ENCODE results near the gene TYMP. TPM values are rescaled to one million over a fixed set of nuclear protein-coding genes. Genes with fewer than 3 reads are reported as not detected.

TYMP gene
- total RNA-seq, 3 donors from 2014 or later (not counting 1 experiment from before 2014, with no cell fraction given), result 17.7 to 44.6 (median 32.4) TPM

DNA sequence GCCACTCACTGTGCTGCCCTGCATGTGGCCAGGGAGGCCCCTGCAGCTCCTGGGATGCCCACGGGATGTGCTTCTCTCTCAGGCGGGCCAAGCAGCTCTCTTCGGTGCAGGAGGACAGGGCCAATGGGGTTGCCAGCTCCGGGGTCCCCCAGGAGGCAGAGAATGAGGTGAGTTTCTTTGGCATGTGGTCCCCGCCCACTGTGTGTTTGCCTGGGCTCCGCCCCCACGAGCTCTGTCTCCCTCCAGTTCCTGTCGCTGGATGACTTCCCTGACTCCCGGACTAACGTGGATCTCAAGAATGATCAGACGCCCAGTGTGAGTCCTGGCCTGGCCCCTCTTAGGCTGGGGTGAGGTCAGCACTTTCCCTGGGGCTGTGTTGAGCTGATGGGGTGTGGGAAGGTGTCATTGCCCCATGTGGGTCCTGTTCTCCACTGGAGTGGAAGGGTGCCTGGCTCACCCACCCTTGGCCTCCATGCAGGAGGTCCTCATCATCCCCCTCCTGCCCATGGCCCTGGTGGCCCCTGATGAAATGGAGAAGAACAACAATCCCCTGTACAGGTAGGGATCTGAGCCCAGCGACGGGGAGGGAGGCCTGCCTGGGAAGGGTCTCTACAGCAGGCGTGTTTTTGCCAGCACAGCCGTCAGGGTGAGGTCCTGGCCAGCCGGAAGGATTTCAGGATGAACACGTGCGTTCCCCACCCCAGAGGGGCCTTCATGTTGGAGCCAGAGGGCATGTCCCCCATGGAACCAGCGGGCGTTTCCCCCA is 12.1 kb downstream of the TYMP start:
- peaks cover 44% of the 10 kb centered on the region for H3K36me3 ChIP-seq (ENCODE audit: control insufficient read depth, insufficient read depth, low read length)
- no peaks in the 10 kb centered on the region for H3K36me3 Mint-ChIP-seq

GRCh38 chr22:50516891-50517290 is 12.9 kb downstream of the TYMP start:
- Mint-ChIP-seq H3K9me3 (no peaks in the 10 kb centered on the region), H3K27me3 (ENCODE audit: low read depth in 2 of 2) (no peaks in the 10 kb centered on the region), H3K36me3 (no peaks in the 10 kb centered on the region), H3K4me1 (peaks cover 15 to 19% of the 10 kb centered on the region in 2 donors), H3K27ac (no peak overlapping the region), H3K4me3 (no peak overlapping the region)
- H3K27me3 ChIP-seq (ENCODE audit: control insufficient read depth, insufficient read depth, low read length), result no peaks in the 10 kb centered on the region
- no peak overlapping the region for H3K4me3 ChIP-seq (ENCODE audit: low read length)
- no peak for ATAC-seq
- no peak overlapping the region for H3K27ac ChIP-seq (ENCODE audit: low read length)
- peaks cover 36% of the 10 kb centered on the region for H3K36me3 ChIP-seq (ENCODE audit: control insufficient read depth, insufficient read depth, low read length)
- intact Hi-C loops (cut with micrococcal nuclease), result no loop called here
- no peaks in the 10 kb centered on the region for H3K4me1 ChIP-seq (ENCODE audit: control insufficient read depth, insufficient read depth, low read length)
- no peaks in the 10 kb centered on the region for H3K9me3 ChIP-seq (ENCODE audit: control insufficient read depth, insufficient read depth, low read length)
- DNase-seq, result no peak
- 91% methylated on average over 16 of the region's 16 CpGs for WGBS (ENCODE audit: insufficient coverage)
- TF ChIP-seq, protein P1, sequence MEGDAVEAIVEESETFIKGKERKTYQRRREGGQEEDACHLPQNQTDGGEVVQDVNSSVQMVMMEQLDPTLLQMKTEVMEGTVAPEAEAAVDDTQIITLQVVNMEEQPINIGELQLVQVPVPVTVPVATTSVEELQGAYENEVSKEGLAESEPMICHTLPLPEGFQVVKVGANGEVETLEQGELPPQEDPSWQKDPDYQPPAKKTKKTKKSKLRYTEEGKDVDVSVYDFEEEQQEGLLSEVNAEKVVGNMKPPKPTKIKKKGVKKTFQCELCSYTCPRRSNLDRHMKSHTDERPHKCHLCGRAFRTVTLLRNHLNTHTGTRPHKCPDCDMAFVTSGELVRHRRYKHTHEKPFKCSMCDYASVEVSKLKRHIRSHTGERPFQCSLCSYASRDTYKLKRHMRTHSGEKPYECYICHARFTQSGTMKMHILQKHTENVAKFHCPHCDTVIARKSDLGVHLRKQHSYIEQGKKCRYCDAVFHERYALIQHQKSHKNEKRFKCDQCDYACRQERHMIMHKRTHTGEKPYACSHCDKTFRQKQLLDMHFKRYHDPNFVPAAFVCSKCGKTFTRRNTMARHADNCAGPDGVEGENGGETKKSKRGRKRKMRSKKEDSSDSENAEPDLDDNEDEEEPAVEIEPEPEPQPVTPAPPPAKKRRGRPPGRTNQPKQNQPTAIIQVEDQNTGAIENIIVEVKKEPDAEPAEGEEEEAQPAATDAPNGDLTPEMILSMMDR (IDR thresholded peaks at IDR 0.05), result no peak

More for the DNA sequence above, 12.1 kb downstream of the TYMP start:
- no peaks in the 10 kb centered on the region for H3K4me1 ChIP-seq (ENCODE audit: control insufficient read depth, insufficient read depth, low read length)
- H3K4me3 ChIP-seq (ENCODE audit: low read length), result no peak overlapping the region
- ATAC-seq (no peak), DNase-seq (no peak)
- WGBS (ENCODE audit: insufficient coverage), result 96% methylated on average over 20 of the region's 20 CpGs
- Mint-ChIP-seq H3K9me3 (no peaks in the 10 kb centered on the region), H3K4me1 (peaks cover 13 to 15% of the 10 kb centered on the region in 2 donors), H3K4me3 (no peak overlapping the region), H3K27me3 (ENCODE audit: low read depth in 2 of 2) (no peaks in the 10 kb centered on the region), H3K27ac (no peak overlapping the region)
- intact Hi-C loops (cut with micrococcal nuclease), result no loop called here
- H3K27me3 ChIP-seq (ENCODE audit: control insufficient read depth, insufficient read depth, low read length), result no peaks in the 10 kb centered on the region
- no peaks in the 10 kb centered on the region for H3K9me3 ChIP-seq (ENCODE audit: control insufficient read depth, insufficient read depth, low read length)
- TF ChIP-seq, protein P1 (IDR thresholded peaks at IDR 0.05), result no peak
- H3K27ac ChIP-seq (ENCODE audit: low read length), result no peak overlapping the region

DNA sequence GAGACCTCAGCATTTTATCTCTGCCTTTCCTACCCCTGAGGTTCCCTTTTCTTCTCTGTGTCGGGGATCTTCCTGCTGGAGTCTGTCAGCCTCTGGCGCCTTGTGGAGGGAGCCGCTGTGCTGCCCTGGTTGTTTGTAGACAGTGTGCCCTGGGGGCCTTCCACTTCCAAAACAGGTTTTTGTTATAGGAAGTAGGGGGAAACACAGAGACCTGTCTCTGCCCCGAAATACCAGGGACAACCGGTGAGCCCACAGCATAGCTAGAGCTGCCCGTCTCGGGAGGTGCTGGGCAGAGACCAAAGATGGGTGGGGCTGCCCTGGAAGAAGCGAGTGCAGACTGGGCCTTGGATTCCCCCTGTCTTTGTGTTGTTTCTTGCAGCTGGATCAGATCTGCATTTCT is 13.7 kb downstream of the TYMP start:
- no peaks in the 10 kb centered on the region for H3K36me3 Mint-ChIP-seq
- H3K4me3 Mint-ChIP-seq, result no peak overlapping the region
- Histone ChIP-seq H3K36me3 (ENCODE audit: control insufficient read depth, insufficient read depth, low read length) (peaks cover 31% of the 10 kb centered on the region), H3K4me3 (ENCODE audit: low read length) (no peak overlapping the region), H3K4me1 (ENCODE audit: control insufficient read depth, insufficient read depth, low read length) (no peaks in the 10 kb centered on the region), H3K27me3 (ENCODE audit: control insufficient read depth, insufficient read depth, low read length) (no peaks in the 10 kb centered on the region), H3K27ac (ENCODE audit: low read length) (no peak overlapping the region), H3K9me3 (ENCODE audit: control insufficient read depth, insufficient read depth, low read length) (no peaks in the 10 kb centered on the region)
- no peak for DNase-seq
- 95% methylated on average over 8 of the region's 8 CpGs for WGBS (ENCODE audit: insufficient coverage)
- H3K4me1 Mint-ChIP-seq, result peaks cover 15 to 19% of the 10 kb centered on the region in 2 donors
- no peaks in the 10 kb centered on the region for H3K9me3 Mint-ChIP-seq
- no peaks in the 10 kb centered on the region for H3K27me3 Mint-ChIP-seq (ENCODE audit: low read depth in 2 of 2)
- H3K27ac Mint-ChIP-seq, result no peak overlapping the region
- intact Hi-C loops (cut with micrococcal nuclease), result no loop called here
- TF ChIP-seq, protein P1 (IDR thresholded peaks at IDR 0.05), result no peak
- ATAC-seq, result no peak

- H3K27me3 Mint-ChIP-seq (ENCODE audit: low read depth in 2 of 2), result no peaks in the 10 kb centered on the region
- ATAC-seq (no peak), DNase-seq (no peak)
- Histone ChIP-seq H3K27me3 (ENCODE audit: control insufficient read depth, insufficient read depth, low read length) (no peaks in the 10 kb centered on the region), H3K4me3 (ENCODE audit: low read length) (no peak overlapping the region), H3K4me1 (ENCODE audit: control insufficient read depth, insufficient read depth, low read length) (peaks cover 6% of the 10 kb centered on the region), H3K9me3 (ENCODE audit: control insufficient read depth, insufficient read depth, low read length) (no peaks in the 10 kb centered on the region), H3K27ac (ENCODE audit: low read length) (no peak overlapping the region), H3K36me3 (ENCODE audit: control insufficient read depth, insufficient read depth, low read length) (peaks cover 17% of the 10 kb centered on the region)
- no peaks in the 10 kb centered on the region for H3K9me3 Mint-ChIP-seq
- H3K4me3 Mint-ChIP-seq, result no peak overlapping the region
- peaks cover 30 to 32% of the 10 kb centered on the region in 2 donors for H3K4me1 Mint-ChIP-seq
- 97% methylated on average over 15 of the region's 15 CpGs for WGBS (ENCODE audit: insufficient coverage)
- no peaks in the 10 kb centered on the region for H3K36me3 Mint-ChIP-seq
- intact Hi-C loops (cut with micrococcal nuclease), result no loop called here
- TF ChIP-seq, protein P1 (IDR thresholded peaks at IDR 0.05), result no peak
- no peak overlapping the region for H3K27ac Mint-ChIP-seq
These were observed 16.6 kb downstream of the TYMP start for GRCh38 chr22:50513175-50513574.

Data from natural killer cell (primary cell).